ENCODE measurements around the gene ATRNL1. TPM values are rescaled to one million over a fixed set of nuclear protein-coding genes. Genes with fewer than 3 reads are reported as not detected.
"Not testable (repeated sequence)": the region's sequence is repeated elsewhere in the genome, so short reads cannot be mapped to it uniquely, and the experiment has no call there.

Gene ATRNL1
- total RNA-seq, 1 donor from 2014 or later = 24.2 TPM

DNA sequence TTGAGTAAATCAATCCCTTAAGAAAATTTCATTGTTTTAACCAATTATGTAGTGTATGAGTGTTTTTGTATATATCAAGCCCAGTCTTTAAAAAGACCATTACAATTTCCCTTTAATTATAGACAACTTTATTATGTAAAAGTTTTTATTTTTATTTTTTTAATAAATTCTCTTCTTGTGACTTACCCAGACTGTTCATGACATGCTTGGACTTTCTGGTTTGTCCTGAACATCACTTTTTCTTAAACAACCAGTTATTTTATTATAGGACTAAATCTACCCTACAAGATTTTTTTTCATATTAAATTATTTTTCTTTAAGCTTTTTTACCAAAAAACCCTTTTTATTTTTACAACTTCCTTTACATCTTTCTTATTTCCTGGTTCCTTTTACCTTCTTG lies 410.4 kb downstream of the ATRNL1 start:
- peaks cover 14% of the 10 kb centered on the region for H3K9me3 Mint-ChIP-seq (ENCODE audit: low read depth)
- DNase-seq (ENCODE audit: low spot score, unreplicated experiment) = no peak
- no peaks in the 10 kb centered on the region for H3K27me3 Mint-ChIP-seq
- no peak overlapping the region for H3K4me3 Mint-ChIP-seq (ENCODE audit: low read depth)
- peaks cover 4% of the 10 kb centered on the region for H3K36me3 Mint-ChIP-seq (ENCODE audit: insufficient read depth)
- H3K4me1 Mint-ChIP-seq (ENCODE audit: low read depth) = no peaks in the 10 kb centered on the region
- no peak overlapping the region for H3K27ac Mint-ChIP-seq
- TF ChIP-seq CTCF (IDR thresholded peaks at IDR 0.05; ENCODE audit: unreplicated experiment) = no peak

DNA sequence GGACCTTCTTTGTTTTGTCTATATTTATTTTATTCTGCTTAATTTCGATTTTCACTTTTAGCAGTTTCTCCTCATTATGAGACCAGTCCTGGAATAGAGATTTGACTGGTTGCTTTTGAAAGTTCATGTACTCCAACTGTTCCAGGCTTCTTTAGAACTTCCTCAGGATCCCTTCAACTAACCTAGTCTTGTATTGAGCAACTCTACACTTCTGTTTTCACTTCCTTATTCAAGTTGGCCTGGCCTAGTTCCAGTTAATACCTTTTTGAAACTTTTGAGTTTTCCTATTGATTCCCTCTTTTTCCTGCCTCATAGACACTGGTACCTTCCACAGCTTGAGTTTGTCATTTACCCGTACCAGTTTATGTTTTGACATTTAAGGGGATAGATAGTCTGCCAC lies 421.7 kb downstream of the ATRNL1 start:
- DNase-seq (ENCODE audit: low spot score, unreplicated experiment) = no peak
- no peaks in the 10 kb centered on the region for H3K4me1 Mint-ChIP-seq (ENCODE audit: low read depth)
- peaks cover 19% of the 10 kb centered on the region for H3K9me3 Mint-ChIP-seq (ENCODE audit: low read depth)
- no peaks in the 10 kb centered on the region for H3K27me3 Mint-ChIP-seq
- no peak overlapping the region for H3K4me3 Mint-ChIP-seq (ENCODE audit: low read depth)
- no peaks in the 10 kb centered on the region for H3K36me3 Mint-ChIP-seq (ENCODE audit: insufficient read depth)
- TF ChIP-seq CTCF (IDR thresholded peaks at IDR 0.05; ENCODE audit: unreplicated experiment) = no peak
- no peak overlapping the region for H3K27ac Mint-ChIP-seq

- Mint-ChIP-seq H3K4me1 (ENCODE audit: low read depth) (no peaks in the 10 kb centered on the region), H3K27me3 (no peaks in the 10 kb centered on the region), H3K9me3 (ENCODE audit: low read depth) (peaks cover 11% of the 10 kb centered on the region), H3K27ac (no peak overlapping the region), H3K36me3 (ENCODE audit: insufficient read depth) (peaks cover 1% of the 10 kb centered on the region), H3K4me3 (ENCODE audit: low read depth) (no peak overlapping the region)
- TF ChIP-seq CTCF (IDR thresholded peaks at IDR 0.05; ENCODE audit: unreplicated experiment) = no peak
- DNase-seq (ENCODE audit: low spot score, unreplicated experiment) = no peak
These were observed 432.0 kb downstream of the ATRNL1 start for GRCh38 chr10:115525141-115525540.

GRCh38 chr10:115527682-115528081 lies 434.5 kb downstream of the ATRNL1 start:
- not testable (repeated sequence) for H3K27ac Mint-ChIP-seq; H3K4me3 Mint-ChIP-seq (ENCODE audit: low read depth); H3K36me3 Mint-ChIP-seq (ENCODE audit: insufficient read depth); H3K4me1 Mint-ChIP-seq (ENCODE audit: low read depth); DNase-seq (ENCODE audit: low spot score, unreplicated experiment); H3K9me3 Mint-ChIP-seq (ENCODE audit: low read depth); H3K27me3 Mint-ChIP-seq

DNA sequence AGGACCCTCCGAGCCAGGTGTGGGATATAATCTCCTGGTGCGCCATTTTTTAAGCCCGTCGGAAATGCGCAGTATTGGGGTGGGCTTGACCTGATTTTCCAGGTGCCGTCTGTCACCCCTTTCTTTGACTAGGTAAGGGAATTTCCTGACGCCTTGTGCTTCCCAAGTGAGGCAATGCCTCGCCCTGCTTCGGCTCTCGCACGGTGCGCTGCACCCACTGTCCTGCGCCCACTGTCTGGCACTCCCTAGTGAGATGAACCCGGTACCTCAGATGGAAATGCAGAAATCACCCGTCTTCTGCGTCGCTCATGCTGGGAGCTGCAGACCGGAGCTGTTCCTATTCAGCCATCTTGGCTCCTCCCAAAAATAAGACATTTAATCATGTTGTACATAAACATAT lies 443.2 kb downstream of the ATRNL1 start:
- not testable (repeated sequence) for H3K4me1 Mint-ChIP-seq (ENCODE audit: low read depth); H3K27ac Mint-ChIP-seq

DNA sequence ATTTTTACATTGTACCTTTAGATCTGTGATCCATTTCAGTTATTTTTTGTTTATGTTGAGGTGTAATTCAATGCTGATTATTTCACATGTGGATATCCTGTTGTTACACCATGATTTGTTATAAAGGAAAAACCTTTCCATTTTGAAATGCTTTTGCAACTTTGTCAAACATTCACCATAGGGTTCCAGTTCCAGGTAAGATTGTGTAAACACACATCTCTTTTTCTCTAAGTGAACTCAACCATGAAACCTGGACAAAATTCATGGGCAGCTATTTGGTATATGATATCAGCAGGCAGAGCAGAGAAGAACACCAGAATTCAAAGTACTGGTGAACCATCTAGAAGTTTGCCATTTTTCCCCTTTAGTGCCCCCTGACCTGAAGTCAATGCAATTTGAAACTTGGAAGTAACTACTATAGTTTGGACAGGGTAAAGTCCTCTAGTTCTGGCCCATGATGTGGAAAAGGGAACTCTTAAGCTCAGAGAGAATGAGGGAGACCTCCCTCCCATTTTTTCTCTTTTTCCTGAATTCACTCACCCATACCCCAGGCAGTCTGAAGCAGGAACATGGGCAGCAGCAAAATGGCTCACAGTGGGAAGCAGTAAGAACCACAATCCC lies 446.1 kb downstream of the ATRNL1 start:
- H3K36me3 Mint-ChIP-seq (ENCODE audit: insufficient read depth) = peaks cover 4% of the 10 kb centered on the region
- no peak for TF ChIP-seq CTCF (IDR thresholded peaks at IDR 0.05; ENCODE audit: unreplicated experiment)
- no peak overlapping the region for H3K4me3 Mint-ChIP-seq (ENCODE audit: low read depth)
- no peak for DNase-seq (ENCODE audit: low spot score, unreplicated experiment)
- no peak overlapping the region for H3K27ac Mint-ChIP-seq
- no peaks in the 10 kb centered on the region for H3K4me1 Mint-ChIP-seq (ENCODE audit: low read depth)
- no peaks in the 10 kb centered on the region for H3K27me3 Mint-ChIP-seq
- peaks cover 13% of the 10 kb centered on the region for H3K9me3 Mint-ChIP-seq (ENCODE audit: low read depth)

More for the DNA sequence above, 443.2 kb downstream of the ATRNL1 start:
- H3K27me3 Mint-ChIP-seq; DNase-seq (ENCODE audit: low spot score, unreplicated experiment); H3K4me3 Mint-ChIP-seq (ENCODE audit: low read depth); H3K36me3 Mint-ChIP-seq (ENCODE audit: insufficient read depth): not testable (repeated sequence)
- H3K9me3 Mint-ChIP-seq (ENCODE audit: low read depth) = peaks cover 12% of the 10 kb centered on the region
